SW 1271 (cell line): Measurements from ENCODE around the gene NTM.

ENCODE experiments used
- DNase-seq, 2 experiments: peaks; one replicate each; lab custom pipeline; 2025; lab: John Stamatoyannopoulos, UW

Gene NTM

DNA sequence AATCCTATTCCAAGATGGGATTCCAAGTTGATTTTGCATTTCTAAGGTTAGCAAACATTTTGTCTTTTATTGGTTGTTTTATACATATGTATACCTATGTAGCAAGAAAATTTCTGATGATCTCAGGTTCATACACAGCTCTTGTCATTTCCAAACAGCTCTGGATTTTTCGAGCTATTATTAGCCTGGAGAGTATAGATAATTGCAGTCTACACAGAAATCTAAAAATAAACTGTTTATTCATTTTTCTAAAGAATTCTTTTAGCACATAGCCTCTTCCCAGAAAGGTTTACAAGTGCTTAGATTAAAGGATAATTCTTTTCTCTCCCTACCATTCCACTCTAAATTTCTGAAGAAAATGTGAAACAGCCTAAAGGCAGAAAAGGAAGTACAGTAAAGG lies 705.0 kb downstream of the NTM start:
- no peak for DNase-seq

GRCh38 chr11:132077416-132077815 lies 707.0 kb downstream of the NTM start:
- DNase-seq: no peak

DNA sequence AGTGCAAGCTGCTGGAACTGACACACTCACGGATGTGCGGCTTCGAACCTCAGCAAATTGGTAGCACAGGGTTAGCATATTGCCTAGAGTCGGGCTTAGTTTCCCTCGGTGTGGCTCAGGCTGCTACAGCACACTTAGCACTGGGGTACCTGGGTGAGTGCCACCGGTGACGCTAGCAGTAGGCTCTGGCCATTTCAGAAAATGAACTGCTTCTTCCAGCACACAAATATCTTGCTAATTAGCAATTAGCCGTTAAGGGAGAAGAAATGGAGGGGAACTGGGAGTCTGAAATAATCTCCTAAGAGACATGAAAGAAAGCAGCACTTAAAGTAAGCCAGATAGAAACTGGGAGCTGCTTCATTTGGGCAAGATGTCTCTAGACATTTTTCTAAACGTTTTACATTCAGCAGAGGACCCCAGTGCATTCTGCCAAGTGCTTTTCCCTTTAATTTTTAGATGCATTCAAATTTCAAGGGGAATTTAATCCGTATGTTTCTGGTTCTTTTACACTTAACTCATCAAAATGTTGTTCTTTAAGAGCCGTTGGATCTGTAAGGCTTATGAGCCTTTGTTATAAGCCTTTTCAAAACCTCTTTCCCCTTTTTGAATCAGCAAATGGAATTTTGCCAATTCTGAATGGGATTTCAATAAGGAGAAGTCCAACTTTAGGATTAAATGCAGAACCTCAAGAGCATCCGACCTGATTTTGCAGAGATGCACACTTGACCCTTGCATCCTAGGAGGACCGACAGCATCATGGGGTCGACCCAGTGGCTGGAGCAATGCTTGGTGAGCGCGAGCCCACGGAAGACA lies 708.1 kb downstream of the NTM start:
- DNase-seq: no peak

DNA sequence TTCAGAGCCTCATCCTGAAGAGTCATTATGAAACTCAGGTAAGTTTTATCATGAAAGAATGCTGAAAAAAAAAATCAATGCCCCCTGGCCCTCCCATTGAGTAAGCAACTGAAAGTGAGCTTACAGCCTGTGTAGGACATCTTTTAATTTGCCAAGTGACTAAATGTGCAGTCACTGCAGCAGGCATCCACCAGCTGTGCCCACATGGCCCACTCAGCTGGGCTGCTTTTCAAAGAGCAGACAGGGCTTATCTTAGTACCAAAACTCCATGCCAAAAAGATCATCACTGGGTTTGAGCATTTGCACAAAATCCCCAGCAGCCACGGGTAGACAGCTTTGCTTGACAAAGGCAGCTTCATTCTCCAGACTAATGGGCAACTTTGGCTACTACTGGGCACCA lies 709.7 kb downstream of the NTM start:
- no peak for DNase-seq

- no peak for DNase-seq
These were observed 712.2 kb downstream of the NTM start for GRCh38 chr11:132082566-132082965.

DNA sequence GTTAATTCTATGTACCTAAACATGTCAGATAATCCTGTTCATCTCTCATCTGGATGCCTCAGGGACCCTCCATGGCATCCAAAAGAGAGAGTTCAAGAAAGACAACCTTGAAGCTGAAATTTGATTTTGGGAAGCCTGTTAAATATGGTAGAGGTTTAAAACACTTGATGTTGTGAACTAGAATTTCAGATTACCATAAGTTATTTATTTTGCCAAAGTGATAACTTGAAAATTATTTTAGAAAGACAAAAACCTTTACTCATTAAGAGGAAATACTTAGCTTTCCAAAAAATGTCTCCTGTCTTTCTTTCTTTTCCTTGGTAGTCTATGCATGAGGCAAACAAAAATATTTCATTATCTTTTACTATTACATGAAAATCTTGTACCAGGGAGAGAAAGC lies 714.0 kb downstream of the NTM start:
- DNase-seq: no peak

DNA sequence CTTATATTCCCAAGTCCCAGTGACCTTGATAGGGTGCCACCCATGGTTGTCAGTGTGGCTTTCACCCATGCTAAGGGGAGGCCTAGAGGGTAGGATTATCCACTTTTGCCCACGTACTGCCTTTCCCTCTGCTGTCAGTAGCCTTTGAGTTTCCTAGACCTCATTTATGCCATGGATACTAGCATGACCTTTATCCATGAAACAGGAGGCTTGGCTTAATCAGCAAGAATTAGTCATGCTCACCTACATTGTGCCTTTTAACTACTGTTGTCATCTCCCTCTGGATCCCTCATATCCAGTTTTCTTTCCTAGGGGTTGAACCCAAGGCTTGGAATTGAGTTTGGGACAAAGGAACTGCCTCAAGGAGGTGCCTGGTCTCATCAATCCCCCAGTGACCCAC lies 716.7 kb downstream of the NTM start:
- no peak for DNase-seq

GRCh38 chr11:132088551-132088950 lies 718.1 kb downstream of the NTM start:
- no peak for DNase-seq

- DNase-seq: no peak
These were observed 723.3 kb downstream of the NTM start for GRCh38 chr11:132093536-132094259.

- no peak for DNase-seq
These were observed 724.2 kb downstream of the NTM start for GRCh38 chr11:132094598-132094997.

DNA sequence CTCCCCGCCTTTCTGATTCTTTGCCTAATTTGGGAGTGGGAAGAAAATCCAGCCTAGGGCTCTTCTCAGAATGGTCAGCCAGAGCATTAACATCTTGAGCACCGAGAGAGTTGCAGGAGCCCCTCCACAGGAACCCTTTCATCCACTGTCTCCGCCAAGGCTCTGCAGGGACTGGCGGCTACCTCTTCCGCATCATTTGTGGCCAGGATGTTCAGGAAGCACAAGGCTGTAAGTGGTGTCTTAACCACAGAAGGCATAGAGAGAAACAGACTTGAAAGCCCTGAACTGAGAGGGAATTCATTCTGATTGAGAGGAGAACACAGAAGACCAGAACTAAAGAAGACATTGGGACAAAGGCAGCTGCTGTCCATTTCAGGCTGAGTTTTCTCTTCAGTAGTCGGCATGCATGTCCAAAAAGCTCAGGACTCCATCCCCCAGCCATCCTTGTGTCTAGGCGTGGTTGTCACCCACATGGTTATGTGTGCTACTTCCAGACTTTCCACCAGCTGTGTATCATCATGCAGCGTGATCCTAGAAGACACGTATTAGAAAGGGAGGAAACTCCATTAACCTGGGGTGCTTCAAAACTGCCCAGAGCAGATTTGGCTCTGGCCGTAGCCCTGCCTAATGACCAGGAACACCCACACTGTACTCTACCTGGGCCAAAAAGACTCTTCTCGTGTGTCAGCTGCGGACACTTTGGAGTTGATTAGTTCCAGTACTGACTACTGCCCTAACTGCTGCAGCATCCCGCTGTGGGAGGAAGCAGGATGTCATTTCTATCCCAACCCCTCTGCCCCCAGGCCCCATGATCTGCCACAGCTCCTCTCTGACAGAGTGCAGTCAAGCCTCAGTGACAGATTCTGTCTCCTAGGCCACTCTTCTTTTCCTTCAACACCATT lies 725.1 kb downstream of the NTM start:
- no peak for DNase-seq

DNA sequence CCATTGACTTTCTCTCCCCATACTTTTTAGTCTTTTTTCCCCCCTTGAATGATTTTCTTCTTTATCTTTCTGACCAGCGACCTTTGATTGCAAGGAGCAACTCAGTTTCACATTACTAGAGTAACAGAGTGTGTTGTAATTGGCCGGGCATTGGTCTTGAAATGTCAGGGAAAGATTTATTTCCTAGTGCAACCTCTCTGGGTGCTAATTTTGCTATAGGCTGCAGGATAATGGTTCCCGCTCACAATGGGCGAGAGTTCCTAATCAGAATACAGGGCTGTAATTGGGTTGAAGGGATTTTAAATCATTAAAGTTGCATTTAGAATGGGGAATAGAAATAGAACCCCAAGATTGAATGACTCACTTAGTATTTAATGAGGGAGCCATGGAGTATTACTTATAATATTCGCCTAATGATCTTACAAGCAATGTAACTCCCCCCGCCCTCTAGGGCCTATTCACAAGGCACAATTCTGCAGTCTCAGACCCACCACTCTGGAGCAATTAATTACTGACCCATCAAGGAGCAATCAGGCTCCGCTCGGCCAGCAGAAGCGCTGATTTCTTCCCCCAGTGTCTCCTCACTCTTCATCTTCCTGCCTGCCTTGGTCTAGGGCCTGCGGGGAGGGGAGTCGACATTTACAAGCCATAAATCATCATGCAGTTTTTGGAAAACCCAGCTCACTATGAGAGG lies 725.9 kb downstream of the NTM start:
- DNase-seq: no peak

DNA sequence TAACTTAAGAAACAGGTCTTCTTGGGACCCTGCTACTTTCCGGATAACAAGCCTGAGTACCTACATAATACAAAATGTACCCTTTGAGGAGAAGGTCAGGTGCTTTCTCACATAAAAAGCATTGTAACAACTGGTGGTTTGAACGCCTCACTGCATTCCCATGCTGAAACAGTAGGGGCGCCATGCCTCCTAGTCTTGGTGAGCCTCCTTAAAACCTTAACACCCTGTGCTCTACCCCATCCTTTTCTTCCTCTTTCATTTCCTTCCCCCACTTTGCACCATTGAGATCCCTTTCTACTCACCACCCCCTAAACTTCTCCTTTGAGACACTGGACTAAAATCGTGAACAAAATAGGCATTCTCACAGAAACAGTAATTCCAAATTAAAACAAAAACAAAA lies 729.3 kb downstream of the NTM start:
- DNase-seq: no peak

- DNase-seq: no peak
These were observed 730.2 kb downstream of the NTM start for GRCh38 chr11:132100583-132100982.

- DNase-seq: no peak
These were observed 731.5 kb downstream of the NTM start for GRCh38 chr11:132101881-132102280.

DNA sequence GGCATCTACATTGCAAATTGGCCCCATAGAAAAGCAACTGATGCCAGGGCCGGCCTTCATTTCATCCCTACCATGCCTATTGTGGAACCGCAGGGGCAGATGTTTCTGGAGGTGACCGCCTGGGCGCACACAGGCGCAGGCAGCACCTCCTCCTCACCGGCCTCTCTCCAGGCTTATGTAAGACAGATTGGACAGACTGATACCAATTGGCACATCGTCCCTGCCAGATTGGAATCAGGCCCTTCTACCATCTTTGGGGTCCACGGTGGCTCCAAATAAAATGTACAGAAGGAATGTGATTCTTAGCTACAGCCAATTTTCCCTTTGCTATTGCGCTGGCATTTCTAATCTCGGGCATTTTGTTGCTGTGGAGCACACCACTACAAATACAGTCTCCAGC lies 732.6 kb downstream of the NTM start:
- DNase-seq: no peak

- DNase-seq: no peak
These were observed 735.9 kb downstream of the NTM start for GRCh38 chr11:132106096-132106982.

- DNase-seq: no peak
These were observed 740.9 kb downstream of the NTM start for GRCh38 chr11:132111316-132111715.

GRCh38 chr11:132111838-132112237 lies 741.4 kb downstream of the NTM start:
- DNase-seq: no peak

DNA sequence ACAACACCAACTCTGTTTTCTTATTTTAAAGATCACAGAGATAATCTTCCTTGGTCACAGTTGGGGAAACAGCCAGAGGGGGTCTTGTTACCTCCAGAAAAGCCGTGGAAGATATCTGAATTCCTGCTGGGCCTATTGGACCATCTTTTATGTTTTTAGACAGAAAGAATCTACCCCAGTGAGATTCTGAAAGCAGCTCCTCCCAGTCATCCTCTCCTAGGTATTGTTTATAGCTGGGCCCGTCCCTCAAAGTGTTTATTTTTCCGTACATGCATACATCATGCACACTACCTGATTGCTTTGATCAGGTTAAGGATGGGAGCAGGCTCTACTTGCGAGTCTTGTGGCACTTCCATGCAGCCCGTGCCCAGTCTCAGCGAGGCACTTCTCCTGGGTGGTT lies 742.4 kb downstream of the NTM start:
- no peak for DNase-seq

- no peak for DNase-seq
These were observed 743.8 kb downstream of the NTM start for GRCh38 chr11:132114185-132114584.
